ENCODE measurements around the gene BTBD9. TPM values are rescaled to one million over a fixed set of nuclear protein-coding genes. Genes with fewer than 3 reads are reported as not detected.

The BTBD9 gene
- total and polyA plus RNA-seq, 2 experiments from 2014 or later, result 13.0 to 17.0 TPM

- H4K20me1 ChIP-seq (ENCODE audit: insufficient read depth, poor library complexity, severe bottlenecking), result no peaks in the 10 kb centered on the region
- H3K36me3 ChIP-seq (replicated peaks; ENCODE audit: insufficient read depth, low read depth), result no peaks in the 10 kb centered on the region
- H3K4me2 ChIP-seq, result no peak overlapping the region
- no peaks in the 10 kb centered on the region for H3K9me2 ChIP-seq (replicated peaks; ENCODE audit: insufficient read depth)
- no peak for DNase-seq (ENCODE audit: low spot score)
- 79% methylated on average over 2 of the region's 2 CpGs for WGBS (ENCODE audit: low lambda C conversion rate, missing lambda C conversion rate)
- H2AFZ ChIP-seq, result no peak overlapping the region
- no peaks in the 10 kb centered on the region for H3K27me3 ChIP-seq
- TF ChIP-seq EZH2phosphoT487 (IDR thresholded peaks at IDR 0.05; ENCODE audit: low read depth, severe bottlenecking, unreplicated experiment) (no peak), EZH2 (IDR thresholded peaks at IDR 0.05; ENCODE audit: borderline replicate concordance) (no peak)
- TF ChIP-seq, protein P1, sequence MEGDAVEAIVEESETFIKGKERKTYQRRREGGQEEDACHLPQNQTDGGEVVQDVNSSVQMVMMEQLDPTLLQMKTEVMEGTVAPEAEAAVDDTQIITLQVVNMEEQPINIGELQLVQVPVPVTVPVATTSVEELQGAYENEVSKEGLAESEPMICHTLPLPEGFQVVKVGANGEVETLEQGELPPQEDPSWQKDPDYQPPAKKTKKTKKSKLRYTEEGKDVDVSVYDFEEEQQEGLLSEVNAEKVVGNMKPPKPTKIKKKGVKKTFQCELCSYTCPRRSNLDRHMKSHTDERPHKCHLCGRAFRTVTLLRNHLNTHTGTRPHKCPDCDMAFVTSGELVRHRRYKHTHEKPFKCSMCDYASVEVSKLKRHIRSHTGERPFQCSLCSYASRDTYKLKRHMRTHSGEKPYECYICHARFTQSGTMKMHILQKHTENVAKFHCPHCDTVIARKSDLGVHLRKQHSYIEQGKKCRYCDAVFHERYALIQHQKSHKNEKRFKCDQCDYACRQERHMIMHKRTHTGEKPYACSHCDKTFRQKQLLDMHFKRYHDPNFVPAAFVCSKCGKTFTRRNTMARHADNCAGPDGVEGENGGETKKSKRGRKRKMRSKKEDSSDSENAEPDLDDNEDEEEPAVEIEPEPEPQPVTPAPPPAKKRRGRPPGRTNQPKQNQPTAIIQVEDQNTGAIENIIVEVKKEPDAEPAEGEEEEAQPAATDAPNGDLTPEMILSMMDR (IDR thresholded peaks at IDR 0.05; ENCODE audit: poor library complexity), result no peak
- H3K4me3 ChIP-seq, result no peak overlapping the region
- no peaks in the 10 kb centered on the region for H3K79me2 ChIP-seq
- H3K4me1 ChIP-seq (ENCODE audit: insufficient read depth), result no peaks in the 10 kb centered on the region
- H3K27ac ChIP-seq, result no peak overlapping the region
- no peaks in the 10 kb centered on the region for H3K9me3 ChIP-seq (ENCODE audit: low read depth)
Measured at GRCh38 chr6:38588631-38589366, 50.9 kb downstream of the BTBD9 start.

DNA sequence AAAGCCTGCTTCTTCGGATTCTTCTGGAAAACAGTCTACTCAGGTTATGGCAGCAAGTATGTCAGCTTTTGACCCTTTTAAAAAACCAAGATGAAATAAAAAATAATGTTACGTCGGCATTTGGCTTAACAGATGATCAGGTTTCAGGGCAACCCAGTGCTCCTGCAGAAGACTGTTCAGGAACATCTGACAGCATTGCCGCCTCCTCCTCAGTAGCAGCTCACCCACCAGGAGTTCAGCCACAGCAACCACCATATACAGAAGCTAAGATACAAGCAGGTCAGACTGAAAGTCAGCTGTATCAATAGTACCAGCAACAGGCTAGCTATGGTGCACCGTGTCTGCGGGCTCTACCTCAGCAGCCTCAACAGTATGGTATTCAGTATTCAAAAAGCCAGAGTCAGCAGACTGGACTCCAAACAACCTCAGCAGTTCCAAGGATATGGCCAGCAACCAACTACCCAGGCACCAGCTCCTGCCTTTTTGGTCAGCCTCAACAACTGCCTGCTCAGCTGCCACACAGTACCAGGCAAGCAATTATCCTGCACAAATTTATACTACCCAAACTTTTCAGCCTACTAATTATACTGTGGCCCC is 51.9 kb downstream of the BTBD9 start:
- H3K27me3 ChIP-seq, result no peaks in the 10 kb centered on the region
- no peaks in the 10 kb centered on the region for H3K9me3 ChIP-seq (ENCODE audit: low read depth)
- no peaks in the 10 kb centered on the region for H3K4me1 ChIP-seq (ENCODE audit: insufficient read depth)
- no peaks in the 10 kb centered on the region for H3K36me3 ChIP-seq (replicated peaks; ENCODE audit: insufficient read depth, low read depth)
- TF ChIP-seq EZH2 (IDR thresholded peaks at IDR 0.05; ENCODE audit: borderline replicate concordance) (no peak), EZH2phosphoT487 (IDR thresholded peaks at IDR 0.05; ENCODE audit: low read depth, severe bottlenecking, unreplicated experiment) (no peak)
- TF ChIP-seq, protein P1 (IDR thresholded peaks at IDR 0.05; ENCODE audit: poor library complexity), result no peak
- H3K4me3 ChIP-seq, result no peak overlapping the region
- no peak overlapping the region for H2AFZ ChIP-seq
- no peaks in the 10 kb centered on the region for H4K20me1 ChIP-seq (ENCODE audit: insufficient read depth, poor library complexity, severe bottlenecking)
- no peaks in the 10 kb centered on the region for H3K9me2 ChIP-seq (replicated peaks; ENCODE audit: insufficient read depth)
- H3K27ac ChIP-seq, result no peak overlapping the region
- H3K4me2 ChIP-seq, result no peak overlapping the region
- no peak for DNase-seq (ENCODE audit: low spot score)
- H3K79me2 ChIP-seq, result no peaks in the 10 kb centered on the region
- WGBS (ENCODE audit: low lambda C conversion rate, missing lambda C conversion rate), result 88% methylated on average over 6 of the region's 6 CpGs

DNA sequence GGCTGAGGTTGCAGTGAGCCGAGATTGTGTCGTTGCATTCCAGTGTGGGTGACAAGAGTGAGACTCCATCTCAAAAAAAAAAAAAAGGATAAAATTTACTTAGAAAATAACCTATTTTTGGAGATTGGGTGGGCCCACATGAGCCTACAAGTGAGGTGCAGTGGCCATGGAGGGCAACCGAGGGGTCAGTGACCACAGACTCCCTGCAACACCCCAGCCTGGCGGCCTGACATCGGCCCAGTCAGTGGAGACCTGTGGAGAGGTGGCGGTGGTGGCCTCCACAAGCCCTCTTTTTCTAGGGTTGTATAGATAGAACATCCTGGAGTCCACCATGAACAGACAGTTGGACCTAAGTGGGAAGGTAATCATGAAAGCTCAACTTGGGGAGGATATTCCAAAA is 52.7 kb downstream of the BTBD9 start:
- TF ChIP-seq, protein P1 (IDR thresholded peaks at IDR 0.05; ENCODE audit: poor library complexity), result no peak
- Histone ChIP-seq H3K27me3 (no peaks in the 10 kb centered on the region), H2AFZ (no peak overlapping the region), H3K4me3 (no peak overlapping the region), H3K4me1 (ENCODE audit: insufficient read depth) (no peaks in the 10 kb centered on the region), H3K9me3 (ENCODE audit: low read depth) (no peaks in the 10 kb centered on the region), H3K9me2 (replicated peaks; ENCODE audit: insufficient read depth) (no peaks in the 10 kb centered on the region), H3K4me2 (no peak overlapping the region), H3K79me2 (no peaks in the 10 kb centered on the region), H4K20me1 (ENCODE audit: insufficient read depth, poor library complexity, severe bottlenecking) (no peaks in the 10 kb centered on the region), H3K27ac (no peak overlapping the region), H3K36me3 (replicated peaks; ENCODE audit: insufficient read depth, low read depth) (no peaks in the 10 kb centered on the region)
- DNase-seq (ENCODE audit: low spot score), result no peak
- 100% methylated on average over 6 of the region's 6 CpGs for WGBS (ENCODE audit: low lambda C conversion rate, missing lambda C conversion rate)

Data from hepatocyte (in vitro differentiated cells).